ENCODE results near the gene PCDHGA7. TPM values are rescaled to one million over a fixed set of nuclear protein-coding genes. Genes with fewer than 3 reads are reported as not detected.
A peak's percentile ranks its signal among the peaks of the same experiment; 100 is the strongest.
"Not testable (repeated sequence)": the region's sequence is repeated elsewhere in the genome, so short reads cannot be mapped to it uniquely, and the experiment has no call there.

The PCDHGA7 gene
- total RNA-seq (10 to 100 TPM in 2 of 9 donors, 1 to 10 TPM in 7; 4.4 to 14.1 (median 7.6) TPM), polyA plus RNA-seq (1 to 10 TPM; 1.4 to 5.1 TPM)
- long read RNA-seq, donor 1: 0 reads
- long read RNA-seq, donor 2, partial matches to known transcripts: 0 of 1 reads
- long read RNA-seq, donor 2, other reads (novel, unspliced or antisense): 1 of 1 reads
- long read RNA-seq, donor 3: 0 reads

GRCh38 chr5:141382469-141383294, at the start of gene PCDHGA7:
Gene PCDHGA7, plus strand, starts transcription at chr5:141382742. Its CDS starts 158 bp downstream, at chr5:141382900.
- H3K36me3 ChIP-seq: peaks cover 0 to 33% (median 0%) of the 10 kb centered on the region in 9 donors
- TF ChIP-seq POLR2A (IDR thresholded peaks at IDR 0.05) (no peak), CTCF (IDR thresholded peaks at IDR 0.05) (peak in 4 of 12 donors; percentile 16 to 31 (median 24))
- intact Hi-C loops (cut with DNase I): no loop called here
- 20 to 39% (median 23%) methylated on average over 37 of the region's 37 CpGs for WGBS, 4 donors
- no peak within 1 kb of the TSS for H3K27ac ChIP-seq
- H3K4me1 ChIP-seq: peaks cover 0 to 4% (median 0%) of the 10 kb centered on the region in 12 donors
- ATAC-seq (peak in 3 of 4 donors; percentile 26 to 45 (median 27)), DNase-seq (no peak)
- H3K27me3 ChIP-seq: peaks cover 0 to 23% (median 0%) of the 10 kb centered on the region in 9 donors
- peak within 1 kb of the TSS in 9 of 12 donors; percentile 20 to 40 (median 32) for H3K4me3 ChIP-seq
- H3K9me3 ChIP-seq: peaks cover 0 to 100% (median 50%) of the 10 kb centered on the region in 12 donors

- peaks cover 0 to 7% (median 0%) of the 10 kb centered on the region in 12 donors for H3K4me1 ChIP-seq
- ATAC-seq (peak; percentile 66 to 70 (median 69)), DNase-seq (peak in 2 of 5 donors; percentile 52 to 54)
- H3K9me3 ChIP-seq: peaks cover 0 to 99% (median 40%) of the 10 kb centered on the region in 12 donors
- peaks cover 0 to 34% (median 0%) of the 10 kb centered on the region in 9 donors for H3K27me3 ChIP-seq
- 7 to 12% (median 8%) methylated on average over 26 to 27 of the region's 27 CpGs for WGBS, 4 donors
- peak within 1 kb of the TSS; percentile 3 to 61 (median 51) for H3K4me3 ChIP-seq
- TF ChIP-seq POLR2A (IDR thresholded peaks at IDR 0.05) (no peak), CTCF (IDR thresholded peaks at IDR 0.05) (peak; percentile 30 to 73 (median 53))
- no peaks in the 10 kb centered on the region for H3K36me3 ChIP-seq
- intact Hi-C loops (cut with DNase I): loop anchor here in 5 of 10 donors (2.0 to 10.0 kb wide), 4 partner anchors 114 to 224 kb away; partner anchors contain the start of gene PCDHB14 (in 1 of the 5)
- H3K27ac ChIP-seq: peak within 1 kb of the TSS; percentile 21 to 82 (median 75)
These were observed 43.8 kb upstream of the PCDHGA7 start, which contains the start of gene PCDHGA2 for GRCh38 chr5:141338538-141339306. Gene PCDHGA2, plus strand, starts transcription at chr5:141338760.

GRCh38 chr5:141340781-141341354, 41.7 kb upstream of the PCDHGA7 start:
- not testable (repeated sequence) for ATAC-seq, H3K36me3 ChIP-seq, H3K4me1 ChIP-seq
- intact Hi-C loops (cut with DNase I): loop anchor here in 3 of 10 donors (5.0 to 10.0 kb wide), 4 partner anchors 64 to 221 kb away; partner anchors contain the start of genes PCDHGA9 (in 1 of the 3) and PCDHGB6 (in 1 of the 3)
- peaks cover 0 to 28% (median 0%) of the 10 kb centered on the region in 9 donors for H3K27me3 ChIP-seq
- WGBS, 4 donors: 54 to 72% (median 65%) methylated on average over 34 to 45 of the region's 45 CpGs
- H3K9me3 ChIP-seq: peaks cover 0 to 98% (median 46%) of the 10 kb centered on the region in 12 donors
- H3K4me3 ChIP-seq: peak overlapping the region in 11 of 12 donors; percentile 1 to 61 (median 38)
- peak in 1 of 5 donors; percentile 66 for DNase-seq
- H3K27ac ChIP-seq: peak overlapping the region in 3 of 12 donors; percentile 73 to 82 (median 81)

Measured in heart left ventricle (tissue), 16 donors.